HCT116 (cell line): Measurements from ENCODE around the gene TRPM3. TPM values are rescaled to one million over a fixed set of nuclear protein-coding genes. Genes with fewer than 3 reads are reported as not detected.

Source experiments
- ATAC-seq: fragments of 200-7000 bp; cut with Tn5 transposase; 2 replicates; pipeline ENCODE4 v1.9.1; 2020; ENCODE audit warnings: mild to moderate bottlenecking, moderate library complexity
- BruUV-seq: library from RNA; stranded (reverse); fragments of 400-500 nt; replicated peaks from 2 replicates; lab custom pipeline; 2021; lab: Mats Ljungman, UMichigan
- CTCF ChIA-PET: fragments of 300-600 bp; sonication (Branson Sonifier 250); formaldehyde crosslinking; loops from one replicate; lab custom pipeline; 2021; ENCODE audit warnings: antibody characterized with exemption; lab: Charles Lee
- POLR2A ChIA-PET: fragments of 300-600, 350-600 bp; sonication (Branson Sonifier 250); formaldehyde crosslinking; loops from one replicate; lab custom pipeline; 2021; ENCODE audit warnings: antibody characterized with exemption; lab: Charles Lee
- RAD21 ChIA-PET, 2 experiments: fragments of 300-600 bp; sonication (Branson Sonifier 250); formaldehyde crosslinking; loops; one replicate each; lab custom pipeline; 2023; ENCODE audit warnings: low total read pairs in 2 of 2; ENCODE audit not compliant: uncharacterized antibody in 2 of 2, unreplicated experiment in 2 of 2, low non-redundant PET in 1 of 2; lab: Charles Lee
- DNase-seq: peaks from one replicate; pipeline ENCODE4 v3.0.0-alpha.2; 2010; ENCODE audit warnings: low read depth, low spot score
- H2AFZ ChIP-seq: fragments of 200-600 bp; shearing (Covaris generic), sonication (generic); 2 replicates; pipeline ENCODE4 v1.6.1; 2017; ENCODE audit warnings: low read depth, mixed run types, mixed read lengths, antibody characterized with exemption, low read length; ENCODE audit not compliant: poor library complexity, severe bottlenecking
- H3K27ac ChIP-seq: 2 replicates; pipeline ENCODE4 v1.5.1; 2012; ENCODE audit warnings: low read depth, low read length
- H3K27me3 ChIP-seq: fragments of 200-600 bp; sonication (generic); 2 replicates; pipeline ENCODE4 v1.6.1; 2016; ENCODE audit warnings: mixed run types, low read length, mixed read lengths; ENCODE audit not compliant: insufficient read depth
- H3K36me3 ChIP-seq, 2 experiments: fragments of 200-500 bp in 1 of 2; fragments of 200-600 bp in 1 of 2; sonication (Bioruptor generic) in 1 of 2; sonication (generic) in 1 of 2; 2 replicates each; pipeline versions ENCODE4 v1.5.1 to v1.6.1; 2014 to 2016; ENCODE audit warnings: low read length in 2 of 2, inconsistent platforms in 1 of 2, mixed read lengths in 1 of 2, mixed run types in 1 of 2; ENCODE audit not compliant: insufficient read depth in 2 of 2, control insufficient read depth in 1 of 2
- H3K4me1 ChIP-seq, 2 experiments: fragments of 200-600 bp in 1 of 2; sonication (generic) in 1 of 2; 2 replicates each; pipeline versions ENCODE4 v1.5.1 to v1.6.1; 2012 to 2017; ENCODE audit warnings: low read length in 2 of 2, inconsistent platforms in 1 of 2, mild to moderate bottlenecking in 1 of 2, mixed read lengths in 1 of 2, mixed run types in 1 of 2, moderate library complexity in 1 of 2; ENCODE audit not compliant: insufficient read depth in 2 of 2, control insufficient read depth in 1 of 2
- H3K4me2 ChIP-seq: fragments of 200-600 bp; sonication (generic); 2 replicates; pipeline ENCODE4 v1.6.1; 2017; ENCODE audit warnings: mixed run types, low read length, mixed read lengths
- H3K4me3 ChIP-seq, 2 experiments: fragments of 200-600 bp in 1 of 2; sonication (generic) in 1 of 2; replicated peaks in 1 of 2; 2 replicates each; pipeline ENCODE4 v1.5.1; 2011 to 2016; ENCODE audit warnings: low read length in 2 of 2, control low read depth in 1 of 2, low read depth in 1 of 2, mild to moderate bottlenecking in 1 of 2, mixed read lengths in 1 of 2, mixed run types in 1 of 2
- H3K79me2 ChIP-seq: fragments of 200-600 bp; sonication (generic); 2 replicates; pipeline ENCODE4 v1.6.1; 2017; ENCODE audit warnings: mild to moderate bottlenecking, mixed run types, low read length, moderate library complexity, mixed read lengths; ENCODE audit not compliant: insufficient read depth
- H3K9ac ChIP-seq: fragments of 200-600 bp; sonication (generic); 2 replicates; pipeline ENCODE4 v1.6.1; 2016; ENCODE audit warnings: low read length, mixed read lengths
- H3K9me2 ChIP-seq: fragments of 200-600 bp; sonication (generic), shearing (Covaris generic); 2 replicates; pipeline ENCODE4 v1.6.1; 2017; ENCODE audit warnings: mixed run types, mild to moderate bottlenecking, moderate library complexity; ENCODE audit not compliant: insufficient read depth
- H3K9me3 ChIP-seq, 2 experiments: fragments of 200-500 bp in 1 of 2; fragments of 200-600 bp in 1 of 2; sonication (Bioruptor generic) in 1 of 2; sonication (generic) in 1 of 2; 2 replicates each; pipeline ENCODE4 v1.6.1; 2014 to 2017; ENCODE audit warnings: low read length in 2 of 2, mixed read lengths in 2 of 2, inconsistent platforms in 1 of 2, low read depth in 1 of 2, mild to moderate bottlenecking in 1 of 2, mixed run types in 1 of 2, moderate library complexity in 1 of 2; ENCODE audit not compliant: control insufficient read depth in 1 of 2, insufficient read depth in 1 of 2
- H4K20me1 ChIP-seq: fragments of 200-600 bp; sonication (generic), shearing (Covaris generic); 2 replicates; pipeline ENCODE4 v1.6.1; 2017; ENCODE audit warnings: mixed run types, mild to moderate bottlenecking, moderate library complexity; ENCODE audit not compliant: insufficient read depth
- EGR1 ChIP-seq: IDR thresholded peaks from 2 replicates; pipeline ENCODE4 v1.6.1; 2012; ENCODE audit warnings: low read depth
- EZH2phosphoT487 ChIP-seq: fragments of 200-600 bp; IDR thresholded peaks from 2 replicates; pipeline ENCODE4 v1.6.1; 2018; ENCODE audit warnings: antibody characterized with exemption, borderline replicate concordance
- FOSL1 ChIP-seq: IDR thresholded peaks from 2 replicates; pipeline ENCODE4 v1.6.1; 2012; ENCODE audit warnings: low read depth
- JUND ChIP-seq: IDR thresholded peaks from 2 replicates; pipeline ENCODE4 v1.6.1; 2012
- SIN3A ChIP-seq: IDR thresholded peaks from 2 replicates; pipeline ENCODE4 v1.6.1; 2012; ENCODE audit warnings: low read depth
- SP1 ChIP-seq: IDR thresholded peaks from 2 replicates; pipeline ENCODE4 v1.6.1; 2012; ENCODE audit warnings: low read depth
- TCF7L2 ChIP-seq: IDR thresholded peaks from 2 replicates; pipeline ENCODE4 v1.7.0; 2011; ENCODE audit warnings: borderline replicate concordance, inconsistent platforms; ENCODE audit not compliant: insufficient read depth, insufficient read length; ENCODE audit errors: extremely low read depth
- YY1 ChIP-seq: IDR thresholded peaks from 2 replicates; pipeline ENCODE4 v1.6.1; 2011; ENCODE audit warnings: low read length, low read depth, moderate library complexity, mild to moderate bottlenecking; ENCODE audit not compliant: insufficient replicate concordance; ENCODE audit errors: extremely low read depth
- ZNF274 ChIP-seq: fragments of 200-500 bp; sonication (Bioruptor generic); IDR thresholded peaks from 2 replicates; pipeline ENCODE4 v1.6.1; 2014; ENCODE audit warnings: mild to moderate bottlenecking, low read depth, low read length, inconsistent platforms
- intact Hi-C: fragments of 100-400 bp; cut with micrococcal nuclease; formaldehyde crosslinking; loops from 2 replicates; pipeline ENCODE4 v1.10.0; 2022
- total RNA-seq: library from RNA; stranded (reverse); gene quantifications from one replicate; pipeline ENCODE4 v1.2.1, GENCODE V29; 2021; ENCODE audit not compliant: unreplicated experiment
- TF ChIP-seq, protein P1 (sequence below): IDR thresholded peaks from 2 replicates; pipeline ENCODE4 v1.6.1; 2011; ENCODE audit warnings: mild to moderate bottlenecking, low read length, moderate library complexity; ENCODE audit not compliant: insufficient replicate concordance; ENCODE audit errors: extremely low read depth
- TF ChIP-seq, protein P2 (sequence below): IDR thresholded peaks from 2 replicates; pipeline ENCODE4 v1.6.1; 2012
- TF ChIP-seq, protein P3 (sequence below): IDR thresholded peaks from 2 replicates; pipeline ENCODE4 v1.6.1; 2012; ENCODE audit warnings: low read depth

Gene TRPM3
- total RNA-seq, 1 experiment from 2014 or later: not detected

DNA sequence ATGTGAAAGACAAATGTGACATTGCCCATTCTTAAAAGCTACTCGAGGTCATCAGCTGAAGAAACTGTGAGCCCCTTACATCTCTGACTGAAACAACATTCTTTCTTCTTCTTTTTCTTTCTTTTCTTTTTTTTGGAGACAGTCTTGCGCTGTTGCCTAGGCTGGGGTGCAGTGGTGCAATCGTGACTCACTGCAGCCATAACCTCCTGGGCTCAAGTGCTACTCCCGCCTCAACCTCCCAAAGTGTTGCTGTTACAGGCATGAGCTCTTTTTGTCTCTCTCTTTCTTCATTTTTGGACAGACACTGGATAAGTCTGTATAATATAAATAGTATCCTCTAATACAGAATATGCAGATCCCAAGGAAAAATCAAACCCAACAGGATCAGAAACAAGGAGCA lies 443.3 kb downstream of the TRPM3 start:
- BruUV-seq: no TSS peak
- no peak overlapping the region for H3K4me2 ChIP-seq
- TF ChIP-seq FOSL1 (no peak), SIN3A (no peak), TCF7L2 (no peak), ZNF274 (no peak), YY1 (no peak), EZH2phosphoT487 (no peak), SP1 (no peak), JUND (no peak), EGR1 (no peak)
- TF ChIP-seq, protein P1, sequence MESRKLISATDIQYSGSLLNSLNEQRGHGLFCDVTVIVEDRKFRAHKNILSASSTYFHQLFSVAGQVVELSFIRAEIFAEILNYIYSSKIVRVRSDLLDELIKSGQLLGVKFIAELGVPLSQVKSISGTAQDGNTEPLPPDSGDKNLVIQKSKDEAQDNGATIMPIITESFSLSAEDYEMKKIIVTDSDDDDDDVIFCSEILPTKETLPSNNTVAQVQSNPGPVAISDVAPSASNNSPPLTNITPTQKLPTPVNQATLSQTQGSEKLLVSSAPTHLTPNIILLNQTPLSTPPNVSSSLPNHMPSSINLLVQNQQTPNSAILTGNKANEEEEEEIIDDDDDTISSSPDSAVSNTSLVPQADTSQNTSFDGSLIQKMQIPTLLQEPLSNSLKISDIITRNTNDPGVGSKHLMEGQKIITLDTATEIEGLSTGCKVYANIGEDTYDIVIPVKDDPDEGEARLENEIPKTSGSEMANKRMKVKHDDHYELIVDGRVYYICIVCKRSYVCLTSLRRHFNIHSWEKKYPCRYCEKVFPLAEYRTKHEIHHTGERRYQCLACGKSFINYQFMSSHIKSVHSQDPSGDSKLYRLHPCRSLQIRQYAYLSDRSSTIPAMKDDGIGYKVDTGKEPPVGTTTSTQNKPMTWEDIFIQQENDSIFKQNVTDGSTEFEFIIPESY: no peak
- TF ChIP-seq, protein P2, sequence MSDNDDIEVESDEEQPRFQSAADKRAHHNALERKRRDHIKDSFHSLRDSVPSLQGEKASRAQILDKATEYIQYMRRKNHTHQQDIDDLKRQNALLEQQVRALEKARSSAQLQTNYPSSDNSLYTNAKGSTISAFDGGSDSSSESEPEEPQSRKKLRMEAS: no peak
- TF ChIP-seq, protein P3, sequence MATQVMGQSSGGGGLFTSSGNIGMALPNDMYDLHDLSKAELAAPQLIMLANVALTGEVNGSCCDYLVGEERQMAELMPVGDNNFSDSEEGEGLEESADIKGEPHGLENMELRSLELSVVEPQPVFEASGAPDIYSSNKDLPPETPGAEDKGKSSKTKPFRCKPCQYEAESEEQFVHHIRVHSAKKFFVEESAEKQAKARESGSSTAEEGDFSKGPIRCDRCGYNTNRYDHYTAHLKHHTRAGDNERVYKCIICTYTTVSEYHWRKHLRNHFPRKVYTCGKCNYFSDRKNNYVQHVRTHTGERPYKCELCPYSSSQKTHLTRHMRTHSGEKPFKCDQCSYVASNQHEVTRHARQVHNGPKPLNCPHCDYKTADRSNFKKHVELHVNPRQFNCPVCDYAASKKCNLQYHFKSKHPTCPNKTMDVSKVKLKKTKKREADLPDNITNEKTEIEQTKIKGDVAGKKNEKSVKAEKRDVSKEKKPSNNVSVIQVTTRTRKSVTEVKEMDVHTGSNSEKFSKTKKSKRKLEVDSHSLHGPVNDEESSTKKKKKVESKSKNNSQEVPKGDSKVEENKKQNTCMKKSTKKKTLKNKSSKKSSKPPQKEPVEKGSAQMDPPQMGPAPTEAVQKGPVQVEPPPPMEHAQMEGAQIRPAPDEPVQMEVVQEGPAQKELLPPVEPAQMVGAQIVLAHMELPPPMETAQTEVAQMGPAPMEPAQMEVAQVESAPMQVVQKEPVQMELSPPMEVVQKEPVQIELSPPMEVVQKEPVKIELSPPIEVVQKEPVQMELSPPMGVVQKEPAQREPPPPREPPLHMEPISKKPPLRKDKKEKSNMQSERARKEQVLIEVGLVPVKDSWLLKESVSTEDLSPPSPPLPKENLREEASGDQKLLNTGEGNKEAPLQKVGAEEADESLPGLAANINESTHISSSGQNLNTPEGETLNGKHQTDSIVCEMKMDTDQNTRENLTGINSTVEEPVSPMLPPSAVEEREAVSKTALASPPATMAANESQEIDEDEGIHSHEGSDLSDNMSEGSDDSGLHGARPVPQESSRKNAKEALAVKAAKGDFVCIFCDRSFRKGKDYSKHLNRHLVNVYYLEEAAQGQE: no peak
- H3K27ac ChIP-seq: no peak overlapping the region
- no peaks in the 10 kb centered on the region for H3K9me2 ChIP-seq
- H3K9me3 ChIP-seq: no peaks in the 10 kb centered on the region
- H3K36me3 ChIP-seq: no peaks in the 10 kb centered on the region
- no peak overlapping the region for H3K4me3 ChIP-seq
- no peak overlapping the region for H3K9ac ChIP-seq
- no peak for DNase-seq
- H2AFZ ChIP-seq: no peak overlapping the region
- CTCF ChIA-PET: no interaction called here
- no peaks in the 10 kb centered on the region for H3K4me1 ChIP-seq
- POLR2A ChIA-PET: no interaction called here
- H3K79me2 ChIP-seq: no peaks in the 10 kb centered on the region
- RAD21 ChIA-PET: no interaction called here
- ATAC-seq: no peak
- no peaks in the 10 kb centered on the region for H4K20me1 ChIP-seq
- intact Hi-C loops: no loop called here
- H3K27me3 ChIP-seq: peaks cover 32% of the 10 kb centered on the region
